Measurements from ENCODE around the gene CLPSL1. TPM values are rescaled to one million over a fixed set of nuclear protein-coding genes. Genes with fewer than 3 reads are reported as not detected.

CLPSL1 gene
- total RNA-seq, 1 experiment from 2014 or later: not detected

- H3K4me1 ChIP-seq (ENCODE audit: control insufficient read depth, insufficient read depth, low read length): peaks cover 3% of the 10 kb centered on the region
- POLR2A ChIA-PET: interaction anchor here (0.6 kb wide), 2 partner anchors 70 to 149 kb away, joined by 4 to 6 read pairs; no protein-coding TSS in a partner anchor
- H3K9me3 ChIP-seq (ENCODE audit: control insufficient read depth, insufficient read depth, low read depth, low read length): no peaks in the 10 kb centered on the region
- intact Hi-C loops (cut with micrococcal nuclease; ENCODE audit: unreplicated experiment) (loop anchor here (1.0 kb wide), 1 partner anchor 11 kb away; no protein-coding TSS in a partner anchor), in situ Hi-C loops (cut with HindIII; ENCODE audit: low pct_unique_long_range_greater_than_20kb, low sequenced_read_pairs) (no loop called here)
- peaks cover 8% of the 10 kb centered on the region for H3K27me3 ChIP-seq (ENCODE audit: control insufficient read depth, insufficient read depth, low read length)
- BruUV-seq (replicated peaks): no TSS peak
- CTCF ChIA-PET: no interaction called here
- TF ChIP-seq SIN3A (IDR thresholded peaks at IDR 0.05; ENCODE audit: borderline replicate concordance, insufficient read depth, low read depth, low read length) (no peak), POLR2AphosphoS5 (IDR thresholded peaks at IDR 0.05; ENCODE audit: low read depth, low read length) (no peak), REST (IDR thresholded peaks at IDR 0.05; ENCODE audit: insufficient read depth in 1 of 2, low read depth in 2 of 2, low read length in 1 of 2) (no peak), TCF7L2 (IDR thresholded peaks at IDR 0.05; ENCODE audit: low read depth, low read length) (no peak), CTCF (IDR thresholded peaks at IDR 0.05) (no peak)
- no peak overlapping the region for H3K27ac ChIP-seq (ENCODE audit: low read length)
- ATAC-seq: peak; percentile 52; the same call in 1 of the 2 replicates
- DNase-seq (ENCODE audit: low read depth, low spot score): no peak
- no peak overlapping the region for H3K4me3 ChIP-seq (ENCODE audit: low read depth in 2 of 2, low read length in 2 of 2)
- no peaks in the 10 kb centered on the region for H3K36me3 ChIP-seq (ENCODE audit: control insufficient read depth, insufficient read depth, low read length)
Measured at GRCh38 chr6:35787266-35788218, 6.7 kb downstream of the CLPSL1 start.

GRCh38 chr6:35788423-35788982 is 7.7 kb downstream of the CLPSL1 start:
- TF ChIP-seq POLR2AphosphoS5 (IDR thresholded peaks at IDR 0.05; ENCODE audit: low read depth, low read length) (no peak), REST (IDR thresholded peaks at IDR 0.05; ENCODE audit: insufficient read depth in 1 of 2, low read depth in 2 of 2, low read length in 1 of 2) (no peak), CTCF (IDR thresholded peaks at IDR 0.05) (no peak), TCF7L2 (IDR thresholded peaks at IDR 0.05; ENCODE audit: low read depth, low read length) (no peak), SIN3A (IDR thresholded peaks at IDR 0.05; ENCODE audit: borderline replicate concordance, insufficient read depth, low read depth, low read length) (no peak)
- Histone ChIP-seq H3K9me3 (ENCODE audit: control insufficient read depth, insufficient read depth, low read depth, low read length) (no peaks in the 10 kb centered on the region), H3K4me3 (ENCODE audit: low read depth in 2 of 2, low read length in 2 of 2) (no peak overlapping the region), H3K27me3 (ENCODE audit: control insufficient read depth, insufficient read depth, low read length) (peaks cover 8% of the 10 kb centered on the region), H3K27ac (ENCODE audit: low read length) (no peak overlapping the region), H3K36me3 (ENCODE audit: control insufficient read depth, insufficient read depth, low read length) (no peaks in the 10 kb centered on the region), H3K4me1 (ENCODE audit: control insufficient read depth, insufficient read depth, low read length) (peaks cover 3% of the 10 kb centered on the region; the same call in 1 of the 2 replicates)
- POLR2A ChIA-PET: no interaction called here
- in situ Hi-C loops (cut with HindIII; ENCODE audit: low pct_unique_long_range_greater_than_20kb, low sequenced_read_pairs): no loop called here
- CTCF ChIA-PET: no interaction called here
- ATAC-seq (no peak), DNase-seq (ENCODE audit: low read depth, low spot score) (no peak)
- BruUV-seq (replicated peaks): no TSS peak
- intact Hi-C loops (cut with micrococcal nuclease; ENCODE audit: unreplicated experiment): no loop called here
